ENCODE results near the gene HTR1D. TPM values are rescaled to one million over a fixed set of nuclear protein-coding genes. Genes with fewer than 3 reads are reported as not detected.

HTR1D gene
- total RNA-seq, 1 experiment from 2014 or later: 5.4 TPM

DNA sequence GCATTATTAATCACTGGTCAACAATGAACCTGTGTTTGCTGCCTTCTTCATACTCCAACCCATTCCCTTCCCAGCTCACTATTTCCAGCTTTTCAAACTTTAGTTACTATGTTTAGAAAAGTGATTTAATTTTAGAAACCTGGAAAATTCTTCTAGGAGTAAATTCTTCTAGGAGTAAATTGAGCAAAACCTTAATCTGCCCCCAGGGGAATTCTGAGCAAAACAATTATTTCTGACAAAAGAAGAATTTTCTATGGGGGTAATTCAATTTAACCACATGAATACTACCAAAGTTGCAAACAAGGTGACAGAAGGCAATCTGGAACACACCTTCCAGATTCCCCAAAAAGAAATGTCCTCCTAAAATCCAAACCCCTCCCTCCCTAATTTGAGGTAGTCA, 50.4 kb downstream of the HTR1D start:
- H3K4me3 Mint-ChIP-seq: peak overlapping the region; percentile 89
- peak overlapping the region; percentile 78 for H3K27ac Mint-ChIP-seq
- CTCF ChIA-PET: interaction anchor here (1.3 to 4.3 kb wide), 4 partner anchors 18 to 177 kb away, joined by 3 to 29 read pairs (median 5); partner anchors contain the start of gene HNRNPR

DNA sequence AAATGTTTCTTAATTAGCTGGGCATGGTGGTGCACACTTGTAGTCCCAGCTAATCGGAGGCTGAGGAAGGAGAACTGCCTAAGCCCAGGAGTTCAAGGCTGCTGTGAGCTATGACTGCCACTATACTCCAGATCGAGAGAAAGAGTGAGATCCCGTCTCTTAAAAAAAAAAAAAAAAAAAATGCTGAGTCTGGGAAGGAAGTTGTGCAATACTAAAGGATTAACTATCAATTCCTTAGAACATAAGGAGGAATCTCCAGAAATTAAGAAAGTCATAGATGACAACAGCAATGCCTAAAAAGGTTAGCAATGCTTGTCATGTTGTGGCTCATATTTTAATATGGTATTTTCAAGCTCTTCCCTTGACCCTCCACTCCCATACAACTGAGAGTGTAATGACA, 53.9 kb downstream of the HTR1D start:
- POLR2A ChIA-PET: interaction anchor here (0.6 to 0.7 kb wide), 3 partner anchors 28 to 387 kb away, joined by 3 to 6 read pairs (median 5); no protein-coding TSS in a partner anchor
- DNase-seq (ENCODE audit: low spot score) (no peak), ATAC-seq (no peak)
- no peaks in the 10 kb centered on the region for H3K36me3 Mint-ChIP-seq
- TF ChIP-seq, protein P1, sequence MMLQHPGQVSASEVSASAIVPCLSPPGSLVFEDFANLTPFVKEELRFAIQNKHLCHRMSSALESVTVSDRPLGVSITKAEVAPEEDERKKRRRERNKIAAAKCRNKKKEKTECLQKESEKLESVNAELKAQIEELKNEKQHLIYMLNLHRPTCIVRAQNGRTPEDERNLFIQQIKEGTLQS (CRISPR knock-in tag; conservative IDR thresholded peaks at IDR 0.05): no peak
- TF ChIP-seq, protein P2, sequence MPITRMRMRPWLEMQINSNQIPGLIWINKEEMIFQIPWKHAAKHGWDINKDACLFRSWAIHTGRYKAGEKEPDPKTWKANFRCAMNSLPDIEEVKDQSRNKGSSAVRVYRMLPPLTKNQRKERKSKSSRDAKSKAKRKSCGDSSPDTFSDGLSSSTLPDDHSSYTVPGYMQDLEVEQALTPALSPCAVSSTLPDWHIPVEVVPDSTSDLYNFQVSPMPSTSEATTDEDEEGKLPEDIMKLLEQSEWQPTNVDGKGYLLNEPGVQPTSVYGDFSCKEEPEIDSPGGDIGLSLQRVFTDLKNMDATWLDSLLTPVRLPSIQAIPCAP (CRISPR knock-in tag; IDR thresholded peaks at IDR 0.05): no peak
- TF ChIP-seq, protein P3, sequence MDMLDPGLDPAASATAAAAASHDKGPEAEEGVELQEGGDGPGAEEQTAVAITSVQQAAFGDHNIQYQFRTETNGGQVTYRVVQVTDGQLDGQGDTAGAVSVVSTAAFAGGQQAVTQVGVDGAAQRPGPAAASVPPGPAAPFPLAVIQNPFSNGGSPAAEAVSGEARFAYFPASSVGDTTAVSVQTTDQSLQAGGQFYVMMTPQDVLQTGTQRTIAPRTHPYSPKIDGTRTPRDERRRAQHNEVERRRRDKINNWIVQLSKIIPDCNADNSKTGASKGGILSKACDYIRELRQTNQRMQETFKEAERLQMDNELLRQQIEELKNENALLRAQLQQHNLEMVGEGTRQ (CRISPR knock-in tag; IDR thresholded peaks at IDR 0.05): no peak
- TF ChIP-seq, protein P4, sequence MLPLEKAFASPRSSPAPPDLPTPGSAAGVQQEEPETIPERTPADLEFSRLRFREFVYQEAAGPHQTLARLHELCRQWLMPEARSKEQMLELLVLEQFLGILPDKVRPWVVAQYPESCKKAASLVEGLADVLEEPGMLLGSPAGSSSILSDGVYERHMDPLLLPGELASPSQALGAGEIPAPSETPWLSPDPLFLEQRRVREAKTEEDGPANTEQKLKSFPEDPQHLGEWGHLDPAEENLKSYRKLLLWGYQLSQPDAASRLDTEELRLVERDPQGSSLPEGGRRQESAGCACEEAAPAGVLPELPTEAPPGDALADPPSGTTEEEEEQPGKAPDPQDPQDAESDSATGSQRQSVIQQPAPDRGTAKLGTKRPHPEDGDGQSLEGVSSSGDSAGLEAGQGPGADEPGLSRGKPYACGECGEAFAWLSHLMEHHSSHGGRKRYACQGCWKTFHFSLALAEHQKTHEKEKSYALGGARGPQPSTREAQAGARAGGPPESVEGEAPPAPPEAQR (CRISPR knock-in tag; IDR thresholded peaks at IDR 0.05): no peak
- TF ChIP-seq, protein P5, sequence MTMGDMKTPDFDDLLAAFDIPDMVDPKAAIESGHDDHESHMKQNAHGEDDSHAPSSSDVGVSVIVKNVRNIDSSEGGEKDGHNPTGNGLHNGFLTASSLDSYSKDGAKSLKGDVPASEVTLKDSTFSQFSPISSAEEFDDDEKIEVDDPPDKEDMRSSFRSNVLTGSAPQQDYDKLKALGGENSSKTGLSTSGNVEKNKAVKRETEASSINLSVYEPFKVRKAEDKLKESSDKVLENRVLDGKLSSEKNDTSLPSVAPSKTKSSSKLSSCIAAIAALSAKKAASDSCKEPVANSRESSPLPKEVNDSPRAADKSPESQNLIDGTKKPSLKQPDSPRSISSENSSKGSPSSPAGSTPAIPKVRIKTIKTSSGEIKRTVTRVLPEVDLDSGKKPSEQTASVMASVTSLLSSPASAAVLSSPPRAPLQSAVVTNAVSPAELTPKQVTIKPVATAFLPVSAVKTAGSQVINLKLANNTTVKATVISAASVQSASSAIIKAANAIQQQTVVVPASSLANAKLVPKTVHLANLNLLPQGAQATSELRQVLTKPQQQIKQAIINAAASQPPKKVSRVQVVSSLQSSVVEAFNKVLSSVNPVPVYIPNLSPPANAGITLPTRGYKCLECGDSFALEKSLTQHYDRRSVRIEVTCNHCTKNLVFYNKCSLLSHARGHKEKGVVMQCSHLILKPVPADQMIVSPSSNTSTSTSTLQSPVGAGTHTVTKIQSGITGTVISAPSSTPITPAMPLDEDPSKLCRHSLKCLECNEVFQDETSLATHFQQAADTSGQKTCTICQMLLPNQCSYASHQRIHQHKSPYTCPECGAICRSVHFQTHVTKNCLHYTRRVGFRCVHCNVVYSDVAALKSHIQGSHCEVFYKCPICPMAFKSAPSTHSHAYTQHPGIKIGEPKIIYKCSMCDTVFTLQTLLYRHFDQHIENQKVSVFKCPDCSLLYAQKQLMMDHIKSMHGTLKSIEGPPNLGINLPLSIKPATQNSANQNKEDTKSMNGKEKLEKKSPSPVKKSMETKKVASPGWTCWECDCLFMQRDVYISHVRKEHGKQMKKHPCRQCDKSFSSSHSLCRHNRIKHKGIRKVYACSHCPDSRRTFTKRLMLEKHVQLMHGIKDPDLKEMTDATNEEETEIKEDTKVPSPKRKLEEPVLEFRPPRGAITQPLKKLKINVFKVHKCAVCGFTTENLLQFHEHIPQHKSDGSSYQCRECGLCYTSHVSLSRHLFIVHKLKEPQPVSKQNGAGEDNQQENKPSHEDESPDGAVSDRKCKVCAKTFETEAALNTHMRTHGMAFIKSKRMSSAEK (CRISPR knock-in tag; IDR thresholded peaks at IDR 0.05; ENCODE audit: borderline replicate concordance): no peak
- TF ChIP-seq, protein P6, sequence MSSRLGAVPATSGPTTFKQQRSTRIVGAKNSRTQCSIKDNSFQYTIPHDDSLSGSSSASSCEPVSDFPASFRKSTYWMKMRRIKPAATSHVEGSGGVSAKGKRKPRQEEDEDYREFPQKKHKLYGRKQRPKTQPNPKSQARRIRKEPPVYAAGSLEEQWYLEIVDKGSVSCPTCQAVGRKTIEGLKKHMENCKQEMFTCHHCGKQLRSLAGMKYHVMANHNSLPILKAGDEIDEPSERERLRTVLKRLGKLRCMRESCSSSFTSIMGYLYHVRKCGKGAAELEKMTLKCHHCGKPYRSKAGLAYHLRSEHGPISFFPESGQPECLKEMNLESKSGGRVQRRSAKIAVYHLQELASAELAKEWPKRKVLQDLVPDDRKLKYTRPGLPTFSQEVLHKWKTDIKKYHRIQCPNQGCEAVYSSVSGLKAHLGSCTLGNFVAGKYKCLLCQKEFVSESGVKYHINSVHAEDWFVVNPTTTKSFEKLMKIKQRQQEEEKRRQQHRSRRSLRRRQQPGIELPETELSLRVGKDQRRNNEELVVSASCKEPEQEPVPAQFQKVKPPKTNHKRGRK (CRISPR knock-in tag; IDR thresholded peaks at IDR 0.05; ENCODE audit: borderline replicate concordance): no peak
- no peak for TF ChIP-seq ZNF219 (CRISPR knock-in tag; IDR thresholded peaks at IDR 0.05; ENCODE audit: borderline replicate concordance)
- TF ChIP-seq FOXK1 (CRISPR knock-in tag; IDR thresholded peaks at IDR 0.05): no peak
- peaks cover 44% of the 10 kb centered on the region for H3K4me1 Mint-ChIP-seq
- H3K4me3 Mint-ChIP-seq: no peak overlapping the region
- no peaks in the 10 kb centered on the region for H3K9me3 Mint-ChIP-seq
- peak overlapping the region; percentile 18; the same call in 1 of the 2 replicates for H3K27ac Mint-ChIP-seq
- H3K27me3 Mint-ChIP-seq (ENCODE audit: low read depth): no peaks in the 10 kb centered on the region
- CTCF ChIA-PET: interaction anchor here (0.9 to 1.4 kb wide), 3 partner anchors 21 to 65 kb away, joined by 3 to 10 read pairs (median 5); no protein-coding TSS in a partner anchor

More for the DNA sequence above, 50.4 kb downstream of the HTR1D start:
- DNase-seq (ENCODE audit: low spot score): no peak
- no peak for TF ChIP-seq JAZF1 (CRISPR knock-in tag; IDR thresholded peaks at IDR 0.05)
- POLR2A ChIA-PET: interaction anchor here (1.0 to 1.6 kb wide), 3 partner anchors 12 to 148 kb away, joined by 3 to 4 read pairs (median 3); partner anchors contain the start of gene KDM1A
- Mint-ChIP-seq H3K36me3 (no peaks in the 10 kb centered on the region), H3K27me3 (ENCODE audit: low read depth) (no peaks in the 10 kb centered on the region), H3K4me1 (peaks cover 46% of the 10 kb centered on the region), H3K9me3 (no peaks in the 10 kb centered on the region)
- ATAC-seq: no peak

All from WTC11 (cell line).